CD14-positive monocyte (primary cell): ENCODE data around the gene TMEM132E. TPM values are rescaled to one million over a fixed set of nuclear protein-coding genes. Genes with fewer than 3 reads are reported as not detected.

Experiments
- DNase-seq, 3 donors: peaks; one replicate each; pipeline ENCODE4 v3.0.0-alpha.2; 2011 to 2022
- H2AFZ ChIP-seq: 2 replicates; pipeline ENCODE4 v1.6.0; 2012; ENCODE audit warnings: mild to moderate bottlenecking, low read depth, low read length, inconsistent platforms; ENCODE audit not compliant: insufficient read depth, poor library complexity, severe bottlenecking
- H3K27ac ChIP-seq, 2 donors: 1 replicate in 1 of 2; 2 replicates in 1 of 2; pipeline ENCODE4 v1.5.1; 2012 to 2013; ENCODE audit warnings: low read length in 2 of 2, control low read depth in 1 of 2, inconsistent platforms in 1 of 2, low read depth in 1 of 2, mild to moderate bottlenecking in 1 of 2
- H3K27me3 ChIP-seq, 2 donors: one replicate each; pipeline versions ENCODE4 v1.6.0 to v1.6.1; 2011 to 2013; ENCODE audit warnings: low read length in 2 of 2; ENCODE audit not compliant: control insufficient read depth in 2 of 2, insufficient read depth in 2 of 2
- H3K36me3 ChIP-seq, 2 donors: replicated peaks in 1 of 2; 1 replicate in 1 of 2; 2 replicates in 1 of 2; pipeline versions ENCODE4 v1.5.1 to v1.6.1; 2012 to 2013; ENCODE audit warnings: low read length in 2 of 2, control low read depth in 1 of 2, inconsistent platforms in 1 of 2, mild to moderate bottlenecking in 1 of 2; ENCODE audit not compliant: insufficient read depth in 2 of 2, control insufficient read depth in 1 of 2
- H3K4me1 ChIP-seq, 2 donors: 1 replicate in 1 of 2; 2 replicates in 1 of 2; pipeline versions ENCODE4 v1.5.1 to v1.6.1; 2012 to 2013; ENCODE audit warnings: low read length in 2 of 2, control low read depth in 1 of 2, inconsistent platforms in 1 of 2, mild to moderate bottlenecking in 1 of 2, moderate library complexity in 1 of 2; ENCODE audit not compliant: insufficient read depth in 2 of 2, control insufficient read depth in 1 of 2
- H3K4me2 ChIP-seq: replicated peaks from 2 replicates; pipeline ENCODE3; 2012; ENCODE audit warnings: low read length, moderate library complexity, mild to moderate bottlenecking; ENCODE audit not compliant: poor library complexity, severe bottlenecking; ENCODE audit errors: extremely low read depth
- H3K4me3 ChIP-seq, 3 experiments: fragments of 200-600 bp in 1 of 3; sonication (generic) in 1 of 3; replicated peaks in 1 of 3; 1 replicate in 2 of 3; 2 replicates in 1 of 3; pipeline ENCODE4 v1.5.1; 2011 to 2013; ENCODE audit warnings: low read length in 3 of 3, mild to moderate bottlenecking in 3 of 3, control low read depth in 2 of 3, low read depth in 2 of 3, inconsistent platforms in 1 of 3, moderate library complexity in 1 of 3
- H3K79me2 ChIP-seq: 2 replicates; pipeline ENCODE4 v1.6.0; 2012; ENCODE audit warnings: mild to moderate bottlenecking, control low read depth, inconsistent platforms, low read length, moderate library complexity; ENCODE audit not compliant: insufficient read depth
- H3K9ac ChIP-seq: 2 replicates; pipeline ENCODE4 v1.6.0; 2017; ENCODE audit warnings: low read length, mild to moderate bottlenecking; ENCODE audit not compliant: insufficient read depth, poor library complexity, severe bottlenecking
- H3K9me3 ChIP-seq, 2 donors: replicated peaks in 1 of 2; 1 replicate in 1 of 2; 2 replicates in 1 of 2; pipeline versions ENCODE4 v1.5.1 to v1.6.1; 2012 to 2013; ENCODE audit warnings: low read length in 2 of 2, control low read depth in 1 of 2; ENCODE audit not compliant: control insufficient read depth in 1 of 2, insufficient read depth in 1 of 2
- H4K20me1 ChIP-seq: 2 replicates; pipeline ENCODE4 v1.6.0; 2012; ENCODE audit warnings: mild to moderate bottlenecking, low read length, control low read depth, moderate library complexity; ENCODE audit not compliant: insufficient read depth
- H3K27ac Mint-ChIP-seq, 7 donors: one replicate each; pipeline ENCODE4 v1.8.0; 2020; ENCODE audit warnings: mild to moderate bottlenecking in 7 of 7, mixed read lengths in 7 of 7, moderate library complexity in 6 of 7, inconsistent platforms in 2 of 7
- H3K27me3 Mint-ChIP-seq, 3 donors: one replicate each; pipeline ENCODE4 v1.8.0; 2021 to 2022; ENCODE audit warnings: low read depth in 3 of 3, mild to moderate bottlenecking in 3 of 3, mixed read lengths in 3 of 3, moderate library complexity in 3 of 3, inconsistent platforms in 1 of 3
- H3K36me3 Mint-ChIP-seq, 2 donors: one replicate each; pipeline ENCODE4 v1.8.0; 2020; ENCODE audit warnings: mixed read lengths in 2 of 2, inconsistent platforms in 1 of 2, mild to moderate bottlenecking in 1 of 2
- H3K4me1 Mint-ChIP-seq: one replicate; pipeline ENCODE4 v1.8.0; 2020; ENCODE audit warnings: mild to moderate bottlenecking, mixed read lengths
- H3K4me3 Mint-ChIP-seq, 2 donors: one replicate each; pipeline ENCODE4 v1.8.0; 2020; ENCODE audit warnings: mild to moderate bottlenecking in 2 of 2, mixed read lengths in 2 of 2, moderate library complexity in 1 of 2
- H3K9me3 Mint-ChIP-seq, 7 donors: one replicate each; pipeline ENCODE4 v1.8.0; 2020 to 2022; ENCODE audit warnings: mixed read lengths in 7 of 7, mild to moderate bottlenecking in 6 of 7, moderate library complexity in 6 of 7, inconsistent platforms in 2 of 7
- CTCF ChIP-seq: fragments of 200-600 bp; IDR thresholded peaks from one replicate; pipeline ENCODE4 v1.8.0; 2022; ENCODE audit warnings: antibody characterized with exemption, mild to moderate bottlenecking
- WGBS: methylation state at CpG from one replicate; pipeline ENCODE4 v1.1.5; 2013; ENCODE audit warnings: missing lambda C conversion rate; ENCODE audit not compliant: insufficient coverage; 5-methylcytosine and 5-hydroxymethylcytosine counted together
- intact Hi-C, 2 donors: fragments of 100-400 bp; cut with micrococcal nuclease; formaldehyde crosslinking; loops; one replicate each; pipeline versions ENCODE4 v1.15.0 to v1.15.1; 2023
- polyA plus RNA-seq, 3 donors: library from polyadenylated mRNA; depleted of rRNA in 1 of 3; unstranded in 2 of 3; stranded (reverse) in 1 of 3; fragments of 300-500 nt in 2 of 3; fragments of >200 nt in 1 of 3; fragmentation: Illumina TruSeq in 2 of 3; gene quantifications; 1 replicate in 2 of 3; 2 replicates in 1 of 3; pipeline ENCODE4 v1.2.3, GENCODE V29; 2012 to 2021

Gene TMEM132E
- polyA plus RNA-seq, 3 donors, result not detected

- Histone ChIP-seq H2AFZ (no peak overlapping the region), H3K9ac (no peak overlapping the region), H3K4me3 (no peak overlapping the region), H3K4me2 (no peak overlapping the region), H3K27me3 (peaks cover 2 to 9% of the 10 kb centered on the region in 2 donors), H4K20me1 (no peaks in the 10 kb centered on the region), H3K36me3 (no peaks in the 10 kb centered on the region), H3K4me1 (no peaks in the 10 kb centered on the region), H3K79me2 (no peaks in the 10 kb centered on the region), H3K27ac (no peak overlapping the region), H3K9me3 (no peaks in the 10 kb centered on the region)
- H3K27me3 Mint-ChIP-seq, result peaks cover 15 to 22% (median 21%) of the 10 kb centered on the region in 3 donors
- no peak overlapping the region for H3K4me3 Mint-ChIP-seq
- 95% methylated on average over 2 of the region's 3 CpGs for WGBS
- no peak for TF ChIP-seq CTCF
- no peaks in the 10 kb centered on the region for H3K9me3 Mint-ChIP-seq
- H3K36me3 Mint-ChIP-seq, result no peaks in the 10 kb centered on the region
- intact Hi-C loops, result no loop called here
- H3K27ac Mint-ChIP-seq, result no peak overlapping the region
- DNase-seq, result no peak
- no peaks in the 10 kb centered on the region for H3K4me1 Mint-ChIP-seq
These were observed 24.6 kb downstream of the TMEM132E start for GRCh38 chr17:34603974-34604373.

GRCh38 chr17:34606763-34607162 lies 27.4 kb downstream of the TMEM132E start:
- no peaks in the 10 kb centered on the region for H3K36me3 ChIP-seq
- peaks cover 0 to 3% (median 0%) of the 10 kb centered on the region in 7 donors for H3K9me3 Mint-ChIP-seq
- H3K27ac Mint-ChIP-seq, result no peak overlapping the region
- H3K9me3 ChIP-seq, result no peaks in the 10 kb centered on the region
- no peak overlapping the region for H3K4me3 Mint-ChIP-seq
- no peak for TF ChIP-seq CTCF
- H3K9ac ChIP-seq, result no peak overlapping the region
- H3K4me1 Mint-ChIP-seq, result no peaks in the 10 kb centered on the region
- no peak overlapping the region for H3K4me2 ChIP-seq
- peaks cover 2 to 13% of the 10 kb centered on the region in 2 donors for H3K27me3 ChIP-seq
- no peak overlapping the region for H2AFZ ChIP-seq
- no peak for DNase-seq
- H3K4me1 ChIP-seq, result no peaks in the 10 kb centered on the region
- no peaks in the 10 kb centered on the region for H3K36me3 Mint-ChIP-seq
- no peaks in the 10 kb centered on the region for H3K79me2 ChIP-seq
- H3K27ac ChIP-seq, result no peak overlapping the region
- no peak overlapping the region for H3K4me3 ChIP-seq
- peaks cover 26 to 33% (median 30%) of the 10 kb centered on the region in 3 donors for H3K27me3 Mint-ChIP-seq
- intact Hi-C loops, result no loop called here
- no peaks in the 10 kb centered on the region for H4K20me1 ChIP-seq
- 59% methylated on average over 4 of the region's 5 CpGs for WGBS
